NCI-H524 treated with DMSO at 0.1 percent for 48 hours (cell line): ENCODE measurements around the gene SLC25A3.
"Not testable (repeated sequence)": the region's sequence is repeated elsewhere in the genome, so short reads cannot be mapped to it uniquely, and the experiment has no call there.

Experiments
- DNase-seq: peaks from one replicate; lab custom pipeline; 2025; lab: John Stamatoyannopoulos, UW

SLC25A3 gene

GRCh38 chr12:98595243-98595988 lies 1.9 kb downstream of the SLC25A3 start:
- DNase-seq: no peak

DNA sequence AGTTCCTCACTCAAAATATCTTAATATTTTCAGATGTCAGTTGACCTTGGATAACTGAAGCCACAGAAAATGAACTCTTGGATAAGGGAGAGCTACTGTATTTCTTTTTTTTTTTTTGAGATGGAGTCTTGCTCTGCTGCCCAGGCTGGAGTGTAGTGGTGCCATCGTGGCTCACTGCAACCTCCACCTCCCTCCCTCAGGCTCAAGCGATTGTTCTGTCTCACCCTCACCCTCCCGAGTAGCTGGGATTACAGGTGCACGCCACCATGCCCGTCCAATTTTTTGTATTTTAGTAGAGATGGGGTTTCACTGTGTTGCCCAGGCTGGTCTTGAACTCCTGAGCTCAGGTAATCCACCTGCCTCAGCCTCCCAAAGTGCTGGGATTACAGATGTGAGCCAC lies 3.8 kb downstream of the SLC25A3 start:
- DNase-seq: not testable (repeated sequence)

DNA sequence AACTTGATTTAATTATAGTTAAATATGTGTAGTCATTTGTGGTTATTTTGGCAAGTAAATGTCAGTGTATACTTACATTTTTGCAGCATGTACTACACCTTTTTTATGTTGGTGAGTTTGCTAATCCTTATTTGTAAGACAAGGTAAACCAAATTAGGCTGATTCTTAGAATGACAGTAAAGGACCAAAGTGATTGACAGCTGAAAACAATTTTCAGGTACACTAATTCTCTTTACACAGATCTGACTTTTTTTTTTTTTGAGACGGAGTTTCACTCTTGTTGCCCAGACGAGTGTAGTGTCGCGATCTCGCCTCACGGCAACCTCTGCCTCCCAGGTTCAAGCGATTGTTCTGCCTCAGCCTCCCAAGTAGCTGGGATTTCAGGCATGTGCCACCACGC lies 8.4 kb downstream of the SLC25A3 start:
- no peak for DNase-seq

GRCh38 chr12:98606359-98606988 lies 13.0 kb downstream of the SLC25A3 start:
- no peak for DNase-seq

GRCh38 chr12:98610596-98610995 lies 17.1 kb downstream of the SLC25A3 start:
- no peak for DNase-seq

DNA sequence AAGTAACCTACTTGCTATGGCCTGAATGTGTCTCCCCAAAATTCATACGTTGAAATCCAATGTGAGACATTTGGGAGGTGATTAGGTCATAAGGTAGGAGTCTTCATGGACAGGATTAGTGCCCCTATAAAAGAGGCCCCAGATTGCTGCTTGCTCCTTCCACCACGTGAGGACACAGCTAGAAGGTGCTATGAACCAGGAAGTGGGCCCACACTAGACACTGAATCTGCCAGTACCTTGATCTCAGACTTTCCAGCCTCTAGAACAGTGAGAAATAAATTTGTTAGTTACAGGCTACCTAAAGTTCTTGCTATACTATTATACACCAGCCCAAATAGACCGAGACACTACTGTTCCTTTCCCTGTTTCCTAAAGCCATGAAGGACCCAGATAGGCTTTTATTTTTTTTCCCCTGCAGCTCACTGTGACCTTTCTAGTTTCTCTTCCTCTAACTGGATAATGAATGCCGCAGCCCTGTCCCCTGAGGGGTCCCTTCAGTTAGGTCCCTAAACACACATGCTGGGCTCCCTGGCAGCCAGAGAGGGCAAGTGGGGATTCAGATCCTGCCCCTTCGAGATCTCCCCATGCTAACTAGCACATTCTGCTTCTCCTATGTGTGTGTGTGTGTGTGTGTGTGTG lies 19.3 kb downstream of the SLC25A3 start:
- DNase-seq: no peak

- no peak for DNase-seq
Measured at GRCh38 chr12:98618952-98619351, 25.5 kb downstream of the SLC25A3 start.

DNA sequence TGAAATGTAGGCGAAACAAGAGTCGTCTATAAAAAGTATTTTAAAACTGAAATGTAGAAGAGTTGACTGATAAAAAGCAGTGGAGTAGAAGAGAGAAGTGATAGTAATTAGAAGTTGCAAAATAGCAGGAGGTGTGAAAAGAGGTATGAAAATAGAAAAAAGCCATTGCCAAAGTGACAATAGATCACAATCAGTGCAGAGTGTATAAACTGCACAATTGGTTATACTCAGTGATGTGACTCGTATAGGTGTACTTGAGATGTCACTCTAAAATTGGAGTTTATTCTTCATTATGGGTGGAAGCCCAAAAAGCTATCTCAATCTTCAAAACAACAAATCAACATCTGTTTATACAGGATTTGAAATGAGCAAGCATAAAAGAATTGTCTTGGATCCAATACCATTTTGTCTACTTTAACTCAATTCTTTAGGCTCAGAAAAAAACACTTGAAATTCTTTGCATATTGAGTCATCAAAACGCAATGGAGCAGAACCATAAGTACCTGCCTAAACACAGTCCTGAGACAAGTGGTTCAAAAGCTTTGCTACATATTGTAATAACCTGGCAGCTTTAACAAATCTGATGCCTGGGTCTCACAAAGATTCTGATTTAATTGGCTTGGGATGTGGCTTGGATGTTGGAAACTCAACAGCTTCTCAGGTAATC lies 42.3 kb downstream of the SLC25A3 start:
- DNase-seq: peak; percentile 19

GRCh38 chr12:98637068-98637467 lies 43.6 kb downstream of the SLC25A3 start:
- no peak for DNase-seq

GRCh38 chr12:98638009-98638408 lies 44.5 kb downstream of the SLC25A3 start:
- no peak for DNase-seq

- no peak for DNase-seq
Measured at GRCh38 chr12:98639491-98639890, 46.0 kb downstream of the SLC25A3 start.

DNA sequence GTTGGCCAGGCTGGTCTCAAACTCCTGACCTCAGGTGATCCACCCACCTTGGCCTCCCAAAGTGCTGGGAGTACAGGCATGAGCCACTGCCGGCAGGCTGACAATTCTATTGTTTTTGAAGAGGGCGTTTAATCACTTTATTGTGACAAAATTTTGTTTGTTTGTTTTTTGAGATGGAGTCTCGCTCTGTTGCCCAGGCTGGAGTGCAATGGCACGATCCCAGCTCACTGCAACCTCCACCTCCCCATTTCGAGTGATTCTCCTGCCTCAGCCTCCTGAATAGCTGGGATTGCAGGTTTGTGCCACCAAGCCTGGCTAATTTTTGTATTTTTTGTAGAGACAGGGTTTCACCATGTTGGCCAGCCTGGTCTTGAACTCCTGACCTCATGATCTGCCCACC lies 49.3 kb downstream of the SLC25A3 start:
- not testable (repeated sequence) for DNase-seq

GRCh38 chr12:98644433-98644711 lies 50.9 kb downstream of the SLC25A3 start:
- DNase-seq: no peak

DNA sequence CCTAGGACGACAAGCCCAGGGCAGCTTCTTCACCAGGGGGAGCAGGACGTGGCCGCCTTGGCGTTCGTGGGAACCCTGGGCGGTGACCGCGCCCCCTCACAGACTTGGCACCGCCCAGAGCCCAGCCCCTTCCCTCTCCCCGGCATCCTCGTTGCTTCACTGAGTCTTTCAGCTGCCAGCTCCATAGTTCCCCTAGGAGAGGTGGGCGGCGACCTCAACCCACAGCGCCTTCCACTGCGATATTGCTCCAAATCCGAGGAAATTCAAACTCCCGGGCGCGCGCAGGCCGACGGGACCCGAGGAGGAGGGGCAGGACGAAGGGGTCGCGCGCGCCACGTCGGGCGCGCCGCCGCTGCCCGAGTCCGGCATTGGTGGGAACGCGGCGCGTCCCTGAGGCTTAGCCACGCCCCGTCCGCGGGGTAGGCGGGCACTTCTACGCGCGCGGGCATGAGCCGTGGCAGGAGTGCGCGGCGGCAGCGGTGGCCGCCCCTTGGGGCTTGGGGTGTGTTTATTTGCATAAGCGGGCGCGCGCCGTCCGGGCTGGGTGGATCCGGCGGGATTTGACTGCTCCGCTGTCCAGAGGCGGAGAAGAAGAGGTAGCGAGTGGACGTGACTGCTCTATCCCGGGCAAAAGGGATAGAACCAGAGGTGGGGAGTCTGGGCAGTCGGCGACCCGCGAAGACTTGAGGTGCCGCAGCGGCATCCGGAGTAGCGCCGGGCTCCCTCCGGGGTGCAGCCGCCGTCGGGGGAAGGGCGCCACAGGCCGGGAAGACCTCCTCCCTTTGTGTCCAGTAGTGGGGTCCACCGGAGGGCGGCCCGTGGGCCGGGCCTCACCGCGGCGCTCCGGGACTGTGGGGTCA lies 51.5 kb downstream of the SLC25A3 start, which contains the start of the genes APAF1 and IKBIP:
TSS of gene APAF1 (plus strand) at position 579 of the 860 bp plus-strand sequence. CDS start 3,070 bp downstream, outside the sequence.
TSS of gene IKBIP (minus strand) at position 77 of the 860 bp plus-strand sequence. CDS start 87 bp downstream, outside the sequence.
- peak; percentile 76 for DNase-seq

DNA sequence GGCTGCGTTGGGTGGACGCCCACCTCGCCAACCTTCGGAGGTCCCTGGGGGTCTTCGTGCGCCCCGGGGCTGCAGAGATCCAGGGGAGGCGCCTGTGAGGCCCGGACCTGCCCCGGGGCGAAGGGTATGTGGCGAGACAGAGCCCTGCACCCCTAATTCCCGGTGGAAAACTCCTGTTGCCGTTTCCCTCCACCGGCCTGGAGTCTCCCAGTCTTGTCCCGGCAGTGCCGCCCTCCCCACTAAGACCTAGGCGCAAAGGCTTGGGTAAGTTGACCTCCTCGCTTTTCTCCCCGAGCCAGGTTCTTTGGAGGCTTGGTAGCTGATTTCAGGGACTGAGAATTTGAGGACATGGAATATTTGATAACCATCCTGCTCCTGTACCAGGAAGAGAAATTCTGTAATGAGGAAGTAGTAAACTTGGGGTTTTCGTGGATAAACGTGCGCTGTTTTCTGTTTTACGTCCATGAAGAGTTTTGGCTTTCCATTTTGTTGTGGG lies 52.1 kb downstream of the SLC25A3 start:
- DNase-seq: no peak

- no peak for DNase-seq
Measured at GRCh38 chr12:98646294-98647090, 53.0 kb downstream of the SLC25A3 start.

DNA sequence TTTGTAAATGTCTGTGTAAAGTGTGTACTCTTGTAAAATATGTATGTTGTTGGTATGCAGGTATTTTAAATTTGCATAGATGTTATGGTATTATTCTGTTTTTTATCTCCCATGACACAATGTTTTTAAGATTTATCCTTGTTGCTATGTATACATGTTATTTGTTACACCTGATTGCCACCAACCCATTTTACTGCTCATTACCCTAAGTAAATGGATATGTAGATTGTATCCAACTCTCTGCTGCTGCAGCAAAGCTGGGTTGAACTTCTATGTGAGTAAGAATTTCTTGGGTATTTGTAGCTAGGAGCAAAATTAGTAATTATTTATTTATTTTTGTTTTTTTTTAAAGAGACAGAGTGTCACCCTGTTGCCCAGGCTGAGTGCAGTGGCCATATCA lies 57.8 kb downstream of the SLC25A3 start:
- no peak for DNase-seq

DNA sequence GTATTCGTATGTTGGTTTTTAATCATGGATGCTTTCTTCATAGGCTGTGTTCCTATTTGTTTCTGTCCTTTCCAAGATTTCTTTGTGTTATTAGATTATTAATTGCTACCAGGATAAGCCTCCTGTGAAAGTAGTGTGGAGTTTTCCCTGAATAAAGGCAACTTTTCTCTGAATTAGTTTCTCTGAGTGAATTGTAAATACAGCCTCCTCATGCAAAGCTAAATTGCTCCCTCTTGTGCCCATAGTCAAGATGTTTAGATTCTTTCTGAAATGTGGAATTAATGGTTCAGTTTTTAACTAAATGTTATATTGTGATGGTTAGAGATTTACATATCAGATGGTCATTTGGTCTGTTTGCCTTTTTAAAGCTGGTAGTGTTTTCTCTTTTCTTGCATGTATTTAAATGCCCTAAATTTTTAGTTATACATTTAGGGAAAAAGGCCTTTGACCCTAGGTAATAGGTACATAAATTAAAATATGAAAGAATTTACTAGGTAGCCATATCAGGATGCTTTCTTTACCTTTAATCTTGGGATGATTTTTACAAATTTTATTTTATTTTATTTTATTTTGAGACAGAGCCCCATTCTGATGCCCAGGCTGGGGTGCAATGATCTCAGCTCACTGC lies 60.5 kb downstream of the SLC25A3 start:
- peak; percentile 7 for DNase-seq
